A549 (cell line): ENCODE measurements around the gene TEC. TPM values are rescaled to one million over a fixed set of nuclear protein-coding genes. Genes with fewer than 3 reads are reported as not detected.

Source experiments
- ATAC-seq, 2 experiments: fragments of 200-7000 bp in 1 of 2; fragments of >200 bp in 1 of 2; cut with Nextera tagmentation in 1 of 2; cut with Tn5 transposase in 1 of 2; 3 replicates each; pipeline versions ENCODE4 v1.8.0 to v1.9.1; 2018 to 2020; ENCODE audit warnings: mild to moderate bottlenecking in 1 of 2, moderate library complexity in 1 of 2
- CTCF ChIA-PET: fragments of 300-600 bp; sonication (Branson Sonifier 250); formaldehyde crosslinking; extraction: SDS; loops from one replicate; lab custom pipeline; 2021; ENCODE audit warnings: antibody characterized with exemption, inconsistent platforms; lab: Yijun Ruan, JAX
- POLR2A ChIA-PET: fragments of 350-600 bp; formaldehyde crosslinking; extraction: SDS; loops from one replicate; lab custom pipeline; 2021; ENCODE audit warnings: antibody characterized with exemption, inconsistent platforms; lab: Yijun Ruan, JAX
- DNase-seq, 2 experiments: peaks; one replicate each; pipeline versions ENCODE4 v3.0.0 to v3.0.0-alpha.2; 2011 to 2016; ENCODE audit warnings: low read depth in 1 of 2, low spot score in 1 of 2
- FAIRE-seq: peaks from 2 replicates; lab custom pipeline; 2011; peaks lifted over from hg19 to GRCh38; lab: Jason Lieb, UNC
- H3K27ac ChIP-seq, 2 experiments: fragments of >200 bp; sonication (Bioruptor Twin); formaldehyde crosslinking; 3 replicates each; pipeline ENCODE4 v1.5.1; 2016 to 2017
- H3K4me1 ChIP-seq: fragments of >200 bp; sonication (Bioruptor Twin); formaldehyde crosslinking; 3 replicates; pipeline ENCODE4 v1.6.1; 2016
- H3K4me2 ChIP-seq: fragments of >200 bp; sonication (Bioruptor Twin); formaldehyde crosslinking; 3 replicates; pipeline ENCODE4 v1.6.1; 2016
- H3K4me3 ChIP-seq: fragments of >200 bp; sonication (Bioruptor Twin); formaldehyde crosslinking; 3 replicates; pipeline ENCODE4 v1.5.1; 2016
- H3K9me3 ChIP-seq: fragments of >200 bp; sonication (Bioruptor Twin); formaldehyde crosslinking; 3 replicates; pipeline ENCODE4 v1.6.1; 2016
- CBX8 ChIP-seq: fragments of 200-600 bp; sonication (generic); IDR thresholded peaks from 2 replicates; pipeline ENCODE4 v1.6.1; 2016
- CHD2 ChIP-seq: fragments of 150-350 bp; IDR thresholded peaks from 2 replicates; pipeline ENCODE4 v1.6.1; 2014; ENCODE audit warnings: low read length; ENCODE audit not compliant: partially characterized antibody
- CHD4 ChIP-seq: fragments of 200-600 bp; sonication (generic); IDR thresholded peaks from 2 replicates; pipeline ENCODE4 v1.6.1; 2016; ENCODE audit warnings: antibody characterized with exemption, mild to moderate bottlenecking, borderline replicate concordance
- CTCF ChIP-seq: fragments of >200 bp; sonication (Bioruptor Twin); formaldehyde crosslinking; IDR thresholded peaks from 3 replicates; pipeline ENCODE4 v1.5.1; 2016
- E2F6 ChIP-seq: IDR thresholded peaks from 2 replicates; pipeline ENCODE4 v1.6.1; 2012; ENCODE audit warnings: low read depth, borderline replicate concordance
- EHF ChIP-seq: fragments of 250-450 bp; sonication (Bioruptor Pico); IDR thresholded peaks from 2 replicates; pipeline ENCODE4 v1.5.0; 2020; ENCODE audit warnings: mild to moderate bottlenecking
- ESRRA ChIP-seq: fragments of 150-350 bp; IDR thresholded peaks from 2 replicates; pipeline ENCODE4 v1.6.1; 2014; ENCODE audit warnings: mild to moderate bottlenecking, low read length, borderline replicate concordance
- FOXS1 ChIP-seq: fragments of 250-450 bp; sonication (Bioruptor Pico); IDR thresholded peaks from 2 replicates; pipeline ENCODE4 v1.5.0; 2020; ENCODE audit warnings: mild to moderate bottlenecking, moderate library complexity
- GATA3 ChIP-seq: IDR thresholded peaks from 2 replicates; pipeline ENCODE4 v1.6.1; 2012; ENCODE audit warnings: borderline replicate concordance
- HOXB5 ChIP-seq: fragments of 250-450 bp; sonication (Bioruptor Pico); IDR thresholded peaks from 2 replicates; pipeline ENCODE4 v1.5.0; 2020; ENCODE audit warnings: mild to moderate bottlenecking, moderate library complexity
- KDM1A ChIP-seq: fragments of 200-600 bp; sonication (generic); IDR thresholded peaks from 2 replicates; pipeline ENCODE4 v1.6.1; 2016; ENCODE audit warnings: low read depth, mild to moderate bottlenecking
- MYC ChIP-seq: IDR thresholded peaks from 2 replicates; pipeline ENCODE4 v1.6.1; 2012; ENCODE audit warnings: mild to moderate bottlenecking, inconsistent platforms, low read length, improper control_type of control experiment, borderline replicate concordance
- NPAS2 ChIP-seq: fragments of 250-450 bp; sonication (Bioruptor Pico); IDR thresholded peaks from 2 replicates; pipeline ENCODE4 v1.8.0; 2022; ENCODE audit warnings: mild to moderate bottlenecking, moderate library complexity, borderline replicate concordance
- RFX5 ChIP-seq: fragments of 450-650 bp; IDR thresholded peaks from 2 replicates; pipeline ENCODE4 v1.7.1; 2014; ENCODE audit warnings: antibody characterized with exemption, mild to moderate bottlenecking, moderate library complexity
- RNF2 ChIP-seq: fragments of 200-600 bp; sonication (generic); IDR thresholded peaks from 2 replicates; pipeline ENCODE4 v1.6.1; 2016; ENCODE audit warnings: low read depth, mild to moderate bottlenecking, antibody characterized with exemption, moderate library complexity, borderline replicate concordance
- USF2 ChIP-seq: fragments of 450-650 bp; IDR thresholded peaks from 2 replicates; pipeline ENCODE4 v1.6.1; 2014; ENCODE audit warnings: antibody characterized with exemption
- ZC3H11A ChIP-seq: fragments of 450-650 bp; IDR thresholded peaks from 2 replicates; pipeline ENCODE4 v1.6.1; 2014; ENCODE audit warnings: antibody characterized with exemption, mild to moderate bottlenecking
- WGBS: methylation state at CpG from one replicate; pipeline ENCODE4 v1.1.6; 2017; ENCODE audit errors: missing lambda C conversion rate; 5-methylcytosine and 5-hydroxymethylcytosine counted together
- polyA plus RNA-seq, 4 experiments: library from polyadenylated mRNA; depleted of rRNA in 3 of 4; stranded (reverse); fragments of >200 nt; fragmentation: RNase III in 1 of 4; extraction: RNeasy Plus Mini Kit Qiagen cat#74134 plus additional on column Dnase treatment in 1 of 4; gene quantifications; 2 replicates in 3 of 4; 3 replicates in 1 of 4; pipeline ENCODE4 v1.2.3, GENCODE V29; 2011 to 2017

The TEC gene
- polyA plus RNA-seq, 2 of the 4 experiments (the other 2 are of a cell fraction): 1.2 to 1.6 TPM

DNA sequence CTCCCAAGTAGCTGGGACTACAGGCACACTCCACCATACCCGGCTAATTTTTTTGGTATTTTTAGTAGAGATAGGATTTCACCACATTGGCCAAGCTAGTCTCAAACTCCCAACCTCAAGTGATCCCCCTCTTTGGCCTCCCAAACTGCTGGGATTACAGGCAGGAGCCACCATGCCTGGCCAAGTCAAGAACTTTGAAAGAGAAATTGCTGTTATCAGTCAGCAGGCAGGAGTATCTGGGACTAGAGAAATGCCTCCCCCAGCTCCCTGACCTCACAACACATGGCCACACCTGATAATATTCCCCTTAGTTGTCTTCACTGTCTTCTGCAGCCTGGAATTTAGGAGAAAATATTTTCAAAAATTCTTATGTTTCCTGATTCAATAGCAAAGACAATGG is 143.0 kb downstream of the TEC start:
- no peak for ATAC-seq
- no peak for TF ChIP-seq HOXB5 (CRISPR knock-in tag)
- no peak for TF ChIP-seq USF2
- no peak for TF ChIP-seq KDM1A
- TF ChIP-seq FOXS1 (CRISPR knock-in tag): no peak
- TF ChIP-seq EHF (CRISPR knock-in tag): no peak
- TF ChIP-seq, all 56 proteins: peak for 0
- H3K9me3 ChIP-seq: no peaks in the 10 kb centered on the region
- H3K4me2 ChIP-seq: no peak overlapping the region
- H3K4me3 ChIP-seq: no peak overlapping the region
- WGBS: 50% methylated on average over 1 of the region's 1 CpG
- FAIRE-seq (no peak), DNase-seq (no peak)
- H3K27ac ChIP-seq: no peak overlapping the region
- ChIA-PET POLR2A (interaction anchor here (1.1 kb wide), 1 partner anchor 39 kb away, joined by 3 read pairs; no protein-coding TSS in a partner anchor), CTCF (interaction anchor here (0.9 to 3.7 kb wide), 6 partner anchors 9 to 419 kb away, joined by 3 to 24 read pairs (median 3); no protein-coding TSS in a partner anchor)
- H3K4me1 ChIP-seq: peaks cover 21% of the 10 kb centered on the region

GRCh38 chr4:48124870-48125269 is 144.8 kb downstream of the TEC start:
- no peak for FAIRE-seq
- no peak for DNase-seq
- TF ChIP-seq CBX8: no peak
- TF ChIP-seq MYC: no peak
- TF ChIP-seq RNF2: no peak
- TF ChIP-seq EHF (CRISPR knock-in tag): no peak
- no peak for TF ChIP-seq ESRRA
- TF ChIP-seq FOXS1 (CRISPR knock-in tag): no peak
- TF ChIP-seq GATA3: no peak
- TF ChIP-seq CHD4: no peak
- no peak for TF ChIP-seq CHD2
- TF ChIP-seq RFX5: no peak
- no peak for TF ChIP-seq CTCF
- TF ChIP-seq ZC3H11A: no peak
- no peak for TF ChIP-seq NPAS2 (CRISPR knock-in tag)
- TF ChIP-seq E2F6: no peak
- Histone ChIP-seq H3K4me2 (no peak overlapping the region), H3K4me1 (peaks cover 19% of the 10 kb centered on the region), H3K9me3 (no peaks in the 10 kb centered on the region), H3K27ac (no peak overlapping the region), H3K4me3 (no peak overlapping the region)
- POLR2A ChIA-PET: no interaction called here
- CTCF ChIA-PET: interaction anchor here (1.0 kb wide), 1 partner anchor 35 kb away, joined by 4 read pairs; no protein-coding TSS in a partner anchor
- WGBS: 53% methylated on average over 2 of the region's 2 CpGs
- ATAC-seq: no peak

GRCh38 chr4:48122756-48123155 is 146.9 kb downstream of the TEC start:
- TF ChIP-seq CHD2 (no peak), RNF2 (no peak)
- ChIA-PET POLR2A (no interaction called here), CTCF (interaction anchor here (1.6 kb wide), 1 partner anchor 14 kb away, joined by 4 read pairs; no protein-coding TSS in a partner anchor)
- Histone ChIP-seq H3K4me3 (no peak overlapping the region), H3K9me3 (no peaks in the 10 kb centered on the region), H3K27ac (no peak overlapping the region), H3K4me1 (peaks cover 6% of the 10 kb centered on the region; the same call in 2 of the 3 replicates), H3K4me2 (no peak overlapping the region)
- no peak for DNase-seq
- no peak for FAIRE-seq
- 9% methylated on average over 1 of the region's 1 CpG for WGBS
- ATAC-seq: no peak
